Activated CD8-positive, alpha-beta memory T cell treated with anti-CD3 and anti-CD28 coated beads for 36 hours (primary cell): ENCODE measurements around the gene GPR183. TPM values are rescaled to one million over a fixed set of nuclear protein-coding genes. Genes with fewer than 3 reads are reported as not detected.

Source experiments
- CTCF ChIA-PET: fragments of 350-600 bp; sonication (Branson Sonifier 250); formaldehyde crosslinking; loops from one replicate; lab custom pipeline; 2021; ENCODE audit warnings: antibody characterized with exemption; lab: Charles Lee
- POLR2A ChIA-PET: fragments of 350-600 bp; sonication (Branson Sonifier 250); formaldehyde crosslinking; loops from one replicate; lab custom pipeline; 2021; ENCODE audit warnings: antibody characterized with exemption; lab: Charles Lee
- total RNA-seq, 2 experiments: library from RNA; stranded (reverse); gene quantifications; one replicate each; pipeline ENCODE4 v1.2.3, GENCODE V29; 2021

The GPR183 gene
- total RNA-seq, 2 experiments from 2014 or later = 29.2 to 29.6 TPM

DNA sequence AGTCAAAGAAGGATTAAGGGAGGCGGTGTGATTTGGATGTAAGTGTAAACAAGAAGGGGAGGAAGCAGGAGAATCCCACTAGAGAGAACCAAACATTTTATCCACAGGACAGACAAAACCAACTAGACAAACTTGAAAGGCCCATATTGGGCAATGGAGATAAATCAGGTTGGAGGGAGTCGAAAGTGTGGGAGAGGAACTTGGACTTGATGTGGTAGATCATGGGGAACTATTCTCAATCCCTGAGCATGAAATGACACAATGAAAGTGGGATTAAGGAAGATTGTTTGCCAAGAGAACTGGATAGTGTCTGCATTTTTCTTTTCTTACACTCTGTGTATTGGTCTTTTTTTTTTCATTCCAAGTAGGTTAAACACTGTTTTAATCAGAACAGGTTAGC lies 17.9 kb downstream of the GPR183 start:
- CTCF ChIA-PET = interaction anchor here (0.6 to 2.2 kb wide), 3 partner anchors 43 to 147 kb away, joined by 3 to 9 read pairs (median 3); no protein-coding TSS in a partner anchor
- POLR2A ChIA-PET = interaction anchor here (0.6 kb wide), 1 partner anchor 62 kb away, joined by 3 read pairs; no protein-coding TSS in a partner anchor

DNA sequence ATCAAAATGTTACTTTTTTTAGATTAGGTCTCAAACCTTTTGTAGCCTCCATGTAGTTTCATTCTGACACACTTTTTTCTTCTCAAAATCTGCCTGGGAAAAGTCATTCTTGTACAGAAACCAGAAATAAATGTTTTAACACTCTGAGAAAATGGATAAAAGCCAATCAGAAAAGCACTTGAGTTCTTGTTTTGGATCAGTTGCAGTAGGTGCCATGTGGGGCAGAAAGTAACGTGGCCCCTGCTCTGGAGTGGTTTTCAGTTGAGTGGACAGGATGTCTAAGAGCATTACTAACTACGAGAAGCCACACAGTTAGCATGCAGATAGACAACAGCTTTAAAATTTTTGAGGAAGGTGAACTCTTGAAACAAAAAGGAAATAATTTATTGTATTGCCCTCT lies 19.1 kb downstream of the GPR183 start:
- POLR2A ChIA-PET = interaction anchor here (0.9 kb wide), 1 partner anchor 93 kb away, joined by 4 read pairs; no protein-coding TSS in a partner anchor
- CTCF ChIA-PET = interaction anchor here (0.9 to 2.2 kb wide), 5 partner anchors 16 to 149 kb away, joined by 3 to 9 read pairs (median 3); partner anchors contain the start of gene GPR18

DNA sequence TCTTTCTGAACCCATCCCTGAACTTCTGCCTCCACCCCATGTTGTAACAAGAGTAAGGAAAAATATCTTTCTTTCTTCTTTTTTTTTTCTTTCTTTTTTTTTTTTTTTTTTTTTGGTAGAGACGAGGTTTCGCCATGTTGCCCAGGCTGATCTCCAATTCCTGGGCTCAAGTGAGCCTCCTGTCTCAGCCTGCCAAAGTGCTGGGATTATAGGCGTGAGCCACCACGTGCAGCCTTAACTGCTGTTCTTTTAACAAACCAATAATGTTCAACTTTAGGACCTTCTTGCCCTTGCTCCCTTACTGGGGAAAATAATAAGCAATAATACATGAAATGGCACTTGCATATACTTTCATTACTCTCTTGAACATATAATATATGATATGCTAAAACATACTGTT lies 19.6 kb downstream of the GPR183 start:
- CTCF ChIA-PET = interaction anchor here (1.0 kb wide), 1 partner anchor 100 kb away, joined by 3 read pairs; no protein-coding TSS in a partner anchor
- POLR2A ChIA-PET = interaction anchor here (0.7 kb wide), 1 partner anchor 302 kb away, joined by 4 read pairs; no protein-coding TSS in a partner anchor

DNA sequence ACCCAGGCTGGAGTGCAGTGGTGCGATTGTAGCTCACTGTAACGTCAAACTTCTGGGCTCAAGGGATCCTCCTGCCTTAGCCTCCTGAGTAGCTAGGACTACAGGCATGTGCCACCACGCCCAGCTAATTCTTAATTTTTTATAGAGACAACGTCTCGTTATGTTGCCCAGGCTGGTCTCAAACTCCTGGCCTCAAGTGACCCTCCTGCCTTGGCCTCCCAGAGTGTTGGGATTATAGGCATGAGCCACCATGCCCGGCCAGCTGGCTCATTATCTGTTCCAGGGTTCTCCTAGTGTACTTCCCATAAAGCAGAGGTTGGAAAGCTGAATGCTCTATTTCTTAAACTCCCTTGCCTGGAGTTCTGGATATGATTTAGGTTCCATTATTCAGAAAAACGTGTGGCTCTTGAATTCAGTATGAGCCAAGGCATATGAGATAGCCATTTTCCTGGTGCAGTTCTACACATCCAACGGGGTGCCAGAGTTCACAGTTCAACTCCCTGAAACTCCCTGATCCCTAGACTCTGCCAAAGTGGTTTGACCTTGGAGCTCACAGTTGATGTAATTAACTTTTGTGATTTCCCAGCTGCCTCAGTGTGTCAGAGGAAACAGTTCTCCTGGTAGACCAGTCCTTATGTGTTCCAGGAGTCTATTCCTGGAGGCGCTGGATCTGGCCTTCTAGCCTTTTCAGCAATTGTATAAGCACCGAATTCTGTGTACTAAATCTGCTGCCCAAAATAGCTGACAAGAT lies 21.6 kb downstream of the GPR183 start:
- ChIA-PET CTCF (interaction anchor here (0.8 to 3.1 kb wide), 3 partner anchors 10 to 359 kb away, joined by 3 to 6 read pairs (median 4); no protein-coding TSS in a partner anchor), POLR2A (no interaction called here)

DNA sequence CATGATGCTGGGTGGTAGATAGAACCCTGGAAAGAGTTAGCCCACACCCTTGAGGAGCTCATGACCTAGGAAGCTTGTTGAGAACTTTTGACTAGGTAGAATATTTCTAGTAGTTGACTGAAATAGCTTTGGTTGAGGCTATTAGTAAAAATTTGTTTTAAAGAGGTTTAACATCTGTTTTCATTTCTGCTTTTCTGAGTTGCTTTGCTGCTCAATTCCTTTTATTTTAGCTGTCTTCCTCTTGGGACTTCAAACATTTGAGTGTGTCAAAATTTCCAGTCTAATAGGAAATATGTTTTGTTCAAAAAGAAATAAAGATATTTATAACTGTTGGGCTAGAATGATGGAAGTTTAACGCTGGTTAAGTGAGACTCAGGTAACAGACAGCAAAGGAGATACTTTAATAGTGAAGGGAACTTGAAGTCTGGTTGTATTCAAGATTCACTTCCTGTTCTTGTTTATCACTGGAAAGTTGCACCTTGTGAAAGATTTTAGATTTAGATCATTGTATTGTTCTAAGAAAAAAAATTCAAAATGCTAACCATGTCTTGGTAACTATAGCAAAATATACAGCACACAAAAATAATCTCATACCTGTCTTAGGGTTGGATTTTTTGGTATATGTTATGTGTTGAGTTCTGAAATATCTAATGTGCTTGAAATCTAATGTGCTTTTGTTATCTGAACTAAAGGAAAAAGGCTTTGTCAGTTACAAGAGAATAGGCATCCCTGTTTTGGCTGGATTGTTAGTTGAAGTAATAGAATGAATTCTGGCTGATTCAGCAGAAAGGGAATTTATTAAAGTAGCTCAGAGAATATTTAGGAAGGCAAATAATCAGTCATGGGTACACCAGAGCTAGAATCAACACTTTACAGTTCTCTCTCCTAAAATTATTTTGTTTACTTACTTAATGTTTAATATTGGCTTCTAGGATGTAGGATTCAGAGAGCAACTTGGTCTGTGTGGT lies 24.7 kb downstream of the GPR183 start:
- ChIA-PET POLR2A (no interaction called here), CTCF (interaction anchor here (0.6 to 1.0 kb wide), 2 partner anchors 8 to 32 kb away, joined by 3 to 4 read pairs; no protein-coding TSS in a partner anchor)

DNA sequence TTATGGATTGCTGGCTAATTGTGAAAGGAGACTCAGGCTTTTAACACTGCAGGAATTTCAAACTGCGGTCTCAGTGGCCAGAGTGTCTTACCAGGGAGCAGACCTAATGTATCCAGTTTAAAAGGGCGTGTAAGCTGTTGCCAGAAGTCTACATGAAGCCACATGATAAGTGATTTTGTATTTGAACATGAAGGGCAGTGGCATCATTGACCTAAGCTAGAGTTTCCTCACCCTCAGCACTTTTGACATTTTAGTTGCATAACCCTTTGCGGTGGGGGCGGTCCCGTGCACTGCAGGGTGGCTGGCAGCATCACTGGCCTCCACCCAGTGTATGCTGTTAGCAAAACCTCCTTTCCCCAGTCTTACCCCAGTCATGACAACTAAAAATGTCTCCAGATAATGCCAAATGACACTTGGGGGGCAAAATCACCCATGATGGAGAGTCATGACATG lies 25.4 kb downstream of the GPR183 start:
- POLR2A ChIA-PET = no interaction called here

DNA sequence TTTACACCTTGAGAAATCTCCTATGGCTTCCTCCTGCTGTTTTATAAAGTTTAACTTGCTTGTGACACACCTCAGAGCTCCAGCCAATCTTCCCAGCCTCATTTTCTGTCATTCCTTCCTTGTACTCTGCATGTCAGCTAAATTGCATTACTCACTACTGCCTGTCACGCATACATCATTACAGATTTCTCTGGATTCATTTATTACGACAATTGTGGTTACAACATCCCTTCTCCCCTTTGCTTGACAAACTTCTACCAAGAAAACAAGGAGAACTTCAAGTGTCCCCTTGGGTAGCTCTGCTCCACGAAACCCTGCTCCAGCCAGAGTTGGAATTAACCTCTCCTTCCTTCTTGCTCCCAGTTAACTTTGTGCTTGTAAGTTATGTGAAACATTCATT lies 27.0 kb downstream of the GPR183 start:
- POLR2A ChIA-PET = interaction anchor here (0.7 kb wide), 1 partner anchor 51 kb away, joined by 4 read pairs; no protein-coding TSS in a partner anchor
- CTCF ChIA-PET = interaction anchor here (1.0 to 1.4 kb wide), 3 partner anchors 11 to 157 kb away, joined by 3 to 4 read pairs (median 3); no protein-coding TSS in a partner anchor

More for the DNA sequence above, 25.4 kb downstream of the GPR183 start:
- CTCF ChIA-PET = no interaction called here

DNA sequence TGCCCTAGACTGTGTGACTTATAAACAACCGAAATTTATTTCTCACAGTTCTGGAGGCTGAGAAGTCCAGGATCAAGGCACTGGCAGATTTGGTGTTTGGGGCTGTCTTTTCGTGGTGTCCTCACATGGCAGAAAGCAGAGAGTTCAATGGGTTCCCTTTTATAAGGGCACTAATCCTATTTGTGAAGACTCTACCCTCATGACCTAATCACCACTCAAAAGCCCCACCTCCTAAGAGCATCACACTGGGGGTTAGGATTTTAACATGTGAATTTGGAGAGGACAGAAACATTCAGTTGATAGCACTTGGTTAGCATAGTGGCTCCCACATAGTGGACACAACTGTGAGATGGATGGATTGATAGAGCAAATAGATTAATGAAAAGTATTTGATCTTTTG lies 27.6 kb downstream of the GPR183 start:
- POLR2A ChIA-PET = no interaction called here
- CTCF ChIA-PET = interaction anchor here (1.0 to 1.7 kb wide), 4 partner anchors 10 to 157 kb away, joined by 3 to 4 read pairs (median 4); no protein-coding TSS in a partner anchor

DNA sequence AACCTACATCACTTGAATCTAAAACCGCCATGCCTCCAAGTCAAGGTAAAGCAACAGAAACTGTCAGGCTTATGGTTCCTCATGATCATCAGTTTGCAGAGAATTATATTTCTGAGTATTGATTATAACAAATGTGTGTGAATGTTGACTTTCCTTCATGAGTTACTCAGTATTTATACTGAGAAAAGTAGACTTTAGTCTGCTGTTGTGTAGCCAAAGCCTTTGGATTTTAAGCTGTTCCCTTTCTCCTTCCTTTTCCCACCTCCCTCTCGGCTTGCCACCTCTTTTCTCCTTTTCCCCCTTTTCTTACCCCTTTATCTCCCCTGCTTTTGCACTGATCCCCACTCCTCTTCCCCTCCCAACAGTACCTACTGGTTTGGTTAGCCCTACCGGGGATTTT lies 28.4 kb downstream of the GPR183 start:
- ChIA-PET CTCF (interaction anchor here (1.2 to 1.8 kb wide), 4 partner anchors 9 to 158 kb away, joined by 3 to 4 read pairs (median 4); no protein-coding TSS in a partner anchor), POLR2A (no interaction called here)

DNA sequence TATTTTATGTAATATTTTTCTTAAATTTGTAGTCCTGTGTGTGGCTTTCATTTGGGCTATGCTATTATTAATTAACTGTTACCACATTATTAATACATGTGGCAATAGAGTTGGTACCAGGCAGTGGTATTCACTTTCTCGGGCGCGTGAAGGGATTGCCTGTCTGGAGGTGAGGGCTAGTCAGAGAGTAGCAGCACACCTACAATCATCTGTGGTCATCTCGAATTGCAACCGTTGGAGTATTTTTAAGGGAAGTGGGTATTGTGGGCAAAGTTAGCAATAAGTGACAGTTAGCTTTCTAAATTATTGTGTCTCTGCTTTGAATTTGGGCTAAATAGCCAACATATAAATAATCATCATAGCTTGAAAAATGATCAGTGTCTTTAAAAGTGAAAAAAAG lies 29.0 kb downstream of the GPR183 start:
- CTCF ChIA-PET = interaction anchor here (1.7 to 1.8 kb wide), 2 partner anchors 9 to 139 kb away, joined by 4 read pairs; no protein-coding TSS in a partner anchor
- POLR2A ChIA-PET = no interaction called here

DNA sequence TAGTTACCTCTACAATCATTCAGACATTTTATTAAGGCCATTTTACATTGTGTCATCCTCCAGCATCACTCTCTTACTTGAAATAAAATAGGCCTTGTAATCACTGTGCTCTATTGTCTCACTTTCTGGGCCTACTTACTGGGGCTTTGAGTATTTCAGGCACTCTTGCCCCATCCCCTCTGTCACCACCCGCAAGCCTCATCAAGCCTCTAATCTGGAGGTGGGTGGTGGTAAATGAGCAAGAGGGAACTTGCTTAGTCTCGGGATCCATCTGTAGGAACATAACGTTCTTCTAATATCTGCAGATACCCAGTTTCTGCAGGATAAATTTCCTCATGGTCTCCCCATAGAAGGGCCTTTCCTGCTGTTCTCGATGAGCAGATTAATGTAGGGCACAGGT lies 29.6 kb downstream of the GPR183 start:
- POLR2A ChIA-PET = no interaction called here
- CTCF ChIA-PET = interaction anchor here (1.8 kb wide), 1 partner anchor 8 kb away, joined by 4 read pairs; no protein-coding TSS in a partner anchor

DNA sequence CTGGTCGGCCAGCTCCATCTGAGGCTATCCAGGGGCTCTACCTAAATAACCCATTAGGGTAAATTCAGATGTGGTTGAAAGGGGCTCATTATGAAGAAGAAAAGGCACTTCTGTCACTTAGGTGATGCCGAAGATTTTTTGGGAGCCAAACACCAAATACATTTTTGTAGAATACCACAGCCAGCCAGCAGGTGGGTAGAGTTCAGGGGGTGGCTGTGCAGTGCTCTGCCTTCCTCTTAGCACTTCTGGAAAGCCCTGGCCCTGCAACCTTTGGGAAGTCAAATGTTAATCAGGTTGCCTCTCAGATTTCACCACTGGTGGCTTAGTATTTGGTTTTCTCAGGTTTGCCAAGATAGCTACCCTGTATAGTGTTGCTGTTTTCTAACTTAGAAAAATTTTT lies 30.5 kb downstream of the GPR183 start:
- ChIA-PET CTCF (interaction anchor here (1.7 to 2.4 kb wide), 2 partner anchors 12 to 160 kb away, joined by 4 to 14 read pairs; no protein-coding TSS in a partner anchor), POLR2A (no interaction called here)

DNA sequence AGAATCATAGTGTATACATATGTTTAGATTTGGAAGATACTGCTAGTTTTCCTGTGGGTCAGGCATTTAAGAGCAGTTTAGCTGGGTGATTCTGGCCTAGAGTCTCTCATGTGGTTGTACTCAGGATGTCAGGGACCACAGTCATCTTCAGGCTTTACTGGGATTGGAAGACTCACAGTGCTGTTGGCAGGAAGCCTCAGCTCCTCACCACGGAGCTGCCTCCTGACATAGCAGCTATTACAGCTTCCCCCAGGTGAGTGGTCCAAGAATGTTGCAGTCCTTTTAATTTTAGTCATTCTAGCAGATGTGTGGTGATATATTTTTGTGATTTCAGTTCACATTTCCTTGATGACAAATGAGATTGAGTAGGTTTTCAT lies 32.1 kb downstream of the GPR183 start:
- POLR2A ChIA-PET = interaction anchor here (0.6 to 0.8 kb wide), 2 partner anchors 29 to 225 kb away, joined by 4 to 6 read pairs; no protein-coding TSS in a partner anchor
- CTCF ChIA-PET = interaction anchor here (0.6 to 2.4 kb wide), 8 partner anchors 10 to 161 kb away, joined by 3 to 14 read pairs (median 3); partner anchors contain the start of gene GPR18

DNA sequence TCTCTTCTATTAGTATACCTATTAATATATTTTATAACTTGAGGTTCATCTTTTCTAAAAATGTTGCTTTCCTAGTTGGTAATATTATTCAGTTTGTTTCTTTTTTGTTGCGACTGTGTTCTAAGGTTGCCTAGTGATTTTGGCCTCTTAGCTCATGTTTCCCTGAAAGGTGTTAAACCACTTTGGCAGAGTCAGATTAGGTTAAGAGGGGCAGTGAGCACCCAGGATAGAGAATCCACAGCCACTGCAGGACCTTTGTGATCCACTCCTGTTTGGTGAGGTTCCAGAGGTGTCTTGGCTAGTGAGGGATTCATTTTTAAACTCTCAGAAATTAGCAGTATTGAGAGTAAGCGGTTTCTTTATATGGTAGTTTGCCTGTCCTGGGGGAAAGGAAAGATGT lies 34.1 kb downstream of the GPR183 start:
- CTCF ChIA-PET = interaction anchor here (1.5 to 8.3 kb wide), 3 partner anchors 94 to 163 kb away, joined by 4 to 90 read pairs (median 5); no protein-coding TSS in a partner anchor
- POLR2A ChIA-PET = no interaction called here

DNA sequence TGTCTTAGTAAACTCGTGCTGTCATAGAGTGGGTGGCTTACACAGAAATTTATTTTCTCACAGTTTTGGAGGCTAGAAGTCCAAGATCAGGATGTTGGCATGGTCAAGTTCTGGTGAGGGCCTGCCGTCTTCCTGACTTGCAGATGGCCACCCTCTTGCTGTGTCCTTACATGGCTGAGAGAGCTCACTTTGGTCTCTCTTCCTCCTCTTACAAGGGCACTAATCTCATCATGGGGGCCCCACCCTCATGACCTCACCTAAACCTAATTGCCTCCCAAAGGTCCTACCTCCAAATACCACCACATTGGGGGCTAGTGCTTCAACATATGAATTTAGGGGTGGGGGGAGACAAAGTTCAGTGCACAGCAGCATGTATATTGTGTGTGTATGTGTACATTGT lies 34.7 kb downstream of the GPR183 start:
- POLR2A ChIA-PET = no interaction called here

DNA sequence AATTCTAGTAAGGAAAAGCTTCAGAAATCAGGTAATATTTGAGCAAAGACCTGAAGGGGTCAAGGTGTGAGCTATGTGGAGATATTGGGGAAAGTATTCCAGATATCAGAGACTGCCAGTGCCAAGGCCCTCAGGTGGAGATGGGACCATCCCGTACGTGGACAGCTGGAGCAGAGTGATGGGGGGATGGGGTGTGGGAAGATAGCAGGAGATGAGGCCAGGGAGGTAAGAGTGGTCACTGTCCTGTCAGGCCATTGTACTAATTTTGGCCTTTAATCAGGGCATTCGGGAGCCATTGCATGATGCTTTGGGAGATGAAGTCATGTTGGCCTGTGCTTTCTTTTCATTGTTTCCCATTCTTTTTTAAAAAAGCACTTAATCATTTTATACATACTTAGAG lies 36.0 kb downstream of the GPR183 start:
- CTCF ChIA-PET = interaction anchor here (0.9 to 8.3 kb wide), 4 partner anchors 54 to 164 kb away, joined by 3 to 90 read pairs (median 16); no protein-coding TSS in a partner anchor
- POLR2A ChIA-PET = no interaction called here

More for the DNA sequence above, 34.7 kb downstream of the GPR183 start:
- CTCF ChIA-PET = interaction anchor here (1.5 to 8.3 kb wide), 3 partner anchors 95 to 163 kb away, joined by 4 to 90 read pairs (median 5); no protein-coding TSS in a partner anchor

DNA sequence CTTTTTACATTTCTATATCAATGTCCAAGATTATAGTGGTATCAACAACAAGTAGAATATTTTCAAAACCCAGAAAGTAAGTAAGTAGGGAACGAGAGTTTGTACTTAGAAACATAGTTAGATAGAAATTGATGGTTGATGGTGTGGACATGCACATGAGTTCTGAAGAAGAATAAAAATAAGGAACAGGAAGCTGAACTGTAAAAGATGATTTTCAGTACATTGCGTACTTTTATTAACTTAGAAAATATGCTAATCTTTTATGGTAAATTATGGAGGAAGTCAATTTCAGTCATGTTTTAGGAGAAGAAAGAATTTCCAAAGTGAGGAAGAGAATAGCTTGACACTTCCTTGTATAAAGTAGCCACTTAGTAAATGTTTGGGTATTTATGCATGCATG lies 36.7 kb downstream of the GPR183 start:
- ChIA-PET CTCF (interaction anchor here (0.8 to 8.3 kb wide), 12 partner anchors 26 to 169 kb away, joined by 3 to 90 read pairs (median 6); no protein-coding TSS in a partner anchor), POLR2A (no interaction called here)
